ENCODE data around the gene KRT80. TPM values are rescaled to one million over a fixed set of nuclear protein-coding genes. Genes with fewer than 3 reads are reported as not detected.

Gene KRT80
- polyA plus RNA-seq, 3 donors, result 0.18 to 0.52 (median 0.37) TPM

Other genes starting within 250 kb of the KRT80 start
- gene ACVR1B, start 240.3 kb downstream of the KRT80 start, polyA plus RNA-seq, result 10 to 100 TPM in 1 of 3 donors, 1 to 10 TPM in 2; 1.8 to 18.5 (median 3.9) TPM
- 100 to 1,000 TPM in 1 of 3 donors, 1 to 10 TPM in 1, under 1 TPM in 1; 0.63 to 118 (median 1.6) TPM for gene TAMALIN, start 185.1 kb downstream of the KRT80 start, polyA plus RNA-seq
- 1,000 to 10,000 TPM in 1 of 3 donors, 10 to 100 TPM in 2; 10.1 to 1,297 (median 41.4) TPM for gene NR4A1, start 140.6 kb downstream of the KRT80 start, polyA plus RNA-seq
- 100 to 1,000 TPM in 1 of 3 donors, 10 to 100 TPM in 2; 20.5 to 120 (median 26.4) TPM for gene ATG101, start 122.0 kb downstream of the KRT80 start, polyA plus RNA-seq
- not detected for gene SMIM41, start 112.3 kb downstream of the KRT80 start, polyA plus RNA-seq
- gene KRT7, start 41.2 kb upstream of the KRT80 start, polyA plus RNA-seq, result 1 to 10 TPM in 2 of 3 donors, not detected in 1; 1.3 to 2.7 TPM
- gene KRT86, start 82.6 kb upstream of the KRT80 start, polyA plus RNA-seq, result not detected
- gene KRT81, start 99.5 kb upstream of the KRT80 start, polyA plus RNA-seq, result not detected
- gene KRT83, start 129.4 kb upstream of the KRT80 start, polyA plus RNA-seq, result not detected
- gene KRT85, start 175.5 kb upstream of the KRT80 start, polyA plus RNA-seq, result not detected
- gene KRT84, start 193.6 kb upstream of the KRT80 start, polyA plus RNA-seq, result not detected
- gene KRT82, start 214.3 kb upstream of the KRT80 start, polyA plus RNA-seq, result not detected
- not detected for gene KRT75, start 242.4 kb upstream of the KRT80 start, polyA plus RNA-seq